ENCODE data around the gene ZNF688.

- TF ChIP-seq CTCF (IDR thresholded peaks at IDR 0.05; ENCODE audit: control extremely low read depth in 1 of 3, insufficient read depth in 1 of 3, low read depth in 1 of 3, low read length in 3 of 3) (no peak), RFX5 (IDR thresholded peaks at IDR 0.05; ENCODE audit: borderline replicate concordance, low read depth, low read length) (no peak), ATF3 (IDR thresholded peaks at IDR 0.05; ENCODE audit: insufficient read depth, low read depth, low read length) (no peak), NRF1 (IDR thresholded peaks at IDR 0.05; ENCODE audit: low read depth, low read length) (no peak)
Measured at GRCh38 chr16:30552956-30553355, 18.6 kb downstream of the ZNF688 start.

Measured in H1 (cell line).